Neural cell (in vitro differentiated cells): ENCODE data around the gene COX14.

ENCODE experiments used
- POLR2AphosphoS5 ChIP-seq: IDR thresholded peaks from 2 replicates; pipeline ENCODE4 v1.6.1; 2012
- REST ChIP-seq: IDR thresholded peaks from 2 replicates; pipeline ENCODE4 v1.6.1; 2012; ENCODE audit warnings: borderline replicate concordance
- SMC3 ChIP-seq: fragments of 450-650 bp; conservative IDR thresholded peaks from 2 replicates; pipeline ENCODE4 v1.6.1; 2014; ENCODE audit warnings: antibody characterized with exemption, mild to moderate bottlenecking, moderate library complexity; ENCODE audit not compliant: poor library complexity
- TF ChIP-seq, protein P1 (sequence below): fragments of 450-650 bp; IDR thresholded peaks from 2 replicates; pipeline ENCODE4 v1.5.1; 2014; ENCODE audit warnings: antibody characterized with exemption, mild to moderate bottlenecking, moderate library complexity; ENCODE audit not compliant: poor library complexity, severe bottlenecking

DNA sequence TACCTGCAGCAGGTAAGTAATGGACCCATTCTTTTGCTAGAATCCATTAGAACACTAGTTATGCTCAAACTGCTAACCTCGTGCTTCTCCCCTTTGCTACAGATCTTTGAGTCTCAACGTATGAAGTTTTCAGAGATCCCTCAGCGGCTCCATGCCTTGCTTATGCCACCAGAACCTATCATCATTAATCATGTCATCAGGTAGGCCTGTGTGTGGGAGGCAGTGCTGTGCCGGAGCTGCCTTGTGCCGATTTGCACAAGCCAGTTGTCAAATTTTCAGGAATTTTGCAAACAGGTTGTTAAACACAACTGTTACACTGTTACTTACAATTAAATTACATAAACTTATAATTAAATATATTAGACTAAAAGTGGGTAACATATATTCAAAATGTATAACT lies 21.6 kb upstream of the COX14 start:
- TF ChIP-seq, protein P1, sequence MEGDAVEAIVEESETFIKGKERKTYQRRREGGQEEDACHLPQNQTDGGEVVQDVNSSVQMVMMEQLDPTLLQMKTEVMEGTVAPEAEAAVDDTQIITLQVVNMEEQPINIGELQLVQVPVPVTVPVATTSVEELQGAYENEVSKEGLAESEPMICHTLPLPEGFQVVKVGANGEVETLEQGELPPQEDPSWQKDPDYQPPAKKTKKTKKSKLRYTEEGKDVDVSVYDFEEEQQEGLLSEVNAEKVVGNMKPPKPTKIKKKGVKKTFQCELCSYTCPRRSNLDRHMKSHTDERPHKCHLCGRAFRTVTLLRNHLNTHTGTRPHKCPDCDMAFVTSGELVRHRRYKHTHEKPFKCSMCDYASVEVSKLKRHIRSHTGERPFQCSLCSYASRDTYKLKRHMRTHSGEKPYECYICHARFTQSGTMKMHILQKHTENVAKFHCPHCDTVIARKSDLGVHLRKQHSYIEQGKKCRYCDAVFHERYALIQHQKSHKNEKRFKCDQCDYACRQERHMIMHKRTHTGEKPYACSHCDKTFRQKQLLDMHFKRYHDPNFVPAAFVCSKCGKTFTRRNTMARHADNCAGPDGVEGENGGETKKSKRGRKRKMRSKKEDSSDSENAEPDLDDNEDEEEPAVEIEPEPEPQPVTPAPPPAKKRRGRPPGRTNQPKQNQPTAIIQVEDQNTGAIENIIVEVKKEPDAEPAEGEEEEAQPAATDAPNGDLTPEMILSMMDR, result no peak
- TF ChIP-seq REST (no peak), POLR2AphosphoS5 (no peak), SMC3 (no peak)
